ENCODE measurements around the gene URI1.

DNA sequence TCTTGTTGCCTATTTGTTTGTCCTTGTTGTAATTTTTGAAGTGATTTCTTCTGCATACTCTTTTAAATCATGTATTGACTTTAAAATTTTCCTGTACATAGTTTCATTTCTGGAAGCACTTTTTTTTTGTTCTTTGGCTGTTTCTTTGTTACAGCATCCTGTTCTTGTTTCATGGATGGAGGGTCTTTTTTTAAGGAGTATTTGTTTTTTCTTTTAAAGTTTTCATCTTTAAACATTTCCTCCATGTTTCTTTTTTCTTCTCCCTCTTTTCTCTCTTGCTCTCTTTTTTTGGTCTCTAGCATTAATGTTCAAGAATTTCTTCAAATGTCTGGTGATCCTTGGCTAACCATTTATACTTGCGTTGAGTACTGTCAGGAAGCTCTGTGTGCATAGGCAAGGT is 58.8 kb downstream of the URI1 start:
- TF ChIP-seq, protein P1, sequence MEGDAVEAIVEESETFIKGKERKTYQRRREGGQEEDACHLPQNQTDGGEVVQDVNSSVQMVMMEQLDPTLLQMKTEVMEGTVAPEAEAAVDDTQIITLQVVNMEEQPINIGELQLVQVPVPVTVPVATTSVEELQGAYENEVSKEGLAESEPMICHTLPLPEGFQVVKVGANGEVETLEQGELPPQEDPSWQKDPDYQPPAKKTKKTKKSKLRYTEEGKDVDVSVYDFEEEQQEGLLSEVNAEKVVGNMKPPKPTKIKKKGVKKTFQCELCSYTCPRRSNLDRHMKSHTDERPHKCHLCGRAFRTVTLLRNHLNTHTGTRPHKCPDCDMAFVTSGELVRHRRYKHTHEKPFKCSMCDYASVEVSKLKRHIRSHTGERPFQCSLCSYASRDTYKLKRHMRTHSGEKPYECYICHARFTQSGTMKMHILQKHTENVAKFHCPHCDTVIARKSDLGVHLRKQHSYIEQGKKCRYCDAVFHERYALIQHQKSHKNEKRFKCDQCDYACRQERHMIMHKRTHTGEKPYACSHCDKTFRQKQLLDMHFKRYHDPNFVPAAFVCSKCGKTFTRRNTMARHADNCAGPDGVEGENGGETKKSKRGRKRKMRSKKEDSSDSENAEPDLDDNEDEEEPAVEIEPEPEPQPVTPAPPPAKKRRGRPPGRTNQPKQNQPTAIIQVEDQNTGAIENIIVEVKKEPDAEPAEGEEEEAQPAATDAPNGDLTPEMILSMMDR (conservative IDR thresholded peaks at IDR 0.05; ENCODE audit: low read depth, low read length), result no peak
- no peak for TF ChIP-seq EZH2 (IDR thresholded peaks at IDR 0.05; ENCODE audit: low read length, unreplicated experiment)
